ENCODE results near the gene KDM5C.

- no peak for TF ChIP-seq SUZ12 (IDR thresholded peaks at IDR 0.05; ENCODE audit: extremely low read depth, insufficient read depth, insufficient read length)
- no peak for TF ChIP-seq YY1 (IDR thresholded peaks at IDR 0.05; ENCODE audit: insufficient read depth, insufficient read length)
- no peak for TF ChIP-seq ZNF274 (IDR thresholded peaks at IDR 0.05; ENCODE audit: low read depth, low read length)
These were observed 5.1 kb upstream of the KDM5C start for GRCh38 chrX:53230116-53230515.

Measured in NT2/D1 (cell line).